Prostate gland (tissue), 2 donors: ENCODE measurements around the gene LRRC4C. TPM values are rescaled to one million over a fixed set of nuclear protein-coding genes. Genes with fewer than 3 reads are reported as not detected.

Experiments
- DNase-seq: peaks from one replicate; pipeline ENCODE4 v3.0.0-alpha.2; 2019; ENCODE audit warnings: low spot score
- H3K27ac ChIP-seq, 2 donors: fragments of 200-600 bp; sonication (generic); 2 replicates each; pipeline ENCODE4 v1.5.1; 2017 to 2019
- H3K27me3 ChIP-seq: fragments of 200-600 bp; sonication (generic); replicated peaks from 2 replicates; pipeline ENCODE4 v1.5.1; 2019; ENCODE audit not compliant: insufficient read depth
- H3K36me3 ChIP-seq, 2 donors: fragments of 200-600 bp; sonication (generic); 1 replicate in 1 of 2; 2 replicates in 1 of 2; pipeline versions ENCODE4 v1.5.1 to v1.8.1; 2017 to 2019
- H3K4me1 ChIP-seq: fragments of 200-600 bp; sonication (generic); replicated peaks from 2 replicates; pipeline ENCODE4 v1.5.1; 2019
- H3K4me3 ChIP-seq, 2 donors: fragments of 200-600 bp; sonication (generic); 2 replicates each; pipeline ENCODE4 v1.5.1; 2017 to 2019
- H3K9me3 ChIP-seq: fragments of 200-600 bp; sonication (generic); 2 replicates; pipeline ENCODE4 v1.5.1; 2017
- POLR2A ChIP-seq: fragments of 450-650 bp; IDR thresholded peaks from one replicate; pipeline ENCODE4 v1.6.1; 2016; ENCODE audit warnings: antibody characterized with exemption, mild to moderate bottlenecking
- POLR2AphosphoS5 ChIP-seq: sonication (generic); formaldehyde crosslinking; IDR thresholded peaks from one replicate; pipeline ENCODE4 v1.6.1; 2017; ENCODE audit warnings: antibody characterized with exemption
- WGBS: methylation state at CpG from one replicate; pipeline ENCODE4 v1.1.5; 2018; 5-methylcytosine and 5-hydroxymethylcytosine counted together
- intact Hi-C: fragments of 100-400 bp; cut with DNase I; formaldehyde crosslinking; loops from one replicate; pipeline ENCODE4 v1.14.2; 2022
- total RNA-seq, 2 donors: library from RNA; depleted of rRNA; stranded (reverse); fragments of >200 nt; gene quantifications; one replicate each; pipeline ENCODE4 v1.1.0, GENCODE V29; 2016
- TF ChIP-seq, protein P1 (sequence below), 4 experiments: fragments of 200-600 bp in 2 of 4; fragments of 450-650 bp in 2 of 4; sonication (generic) in 2 of 4; IDR thresholded peaks; 1 replicate in 3 of 4; 2 replicates in 1 of 4; pipeline ENCODE4 v1.5.1; 2016 to 2019; ENCODE audit warnings: antibody characterized with exemption in 4 of 4, mild to moderate bottlenecking in 2 of 4, moderate library complexity in 2 of 4

LRRC4C gene
- total RNA-seq, 2 donors from 2014 or later: 0.28 TPM; not detected in 1

- Histone ChIP-seq H3K36me3 (no peaks in the 10 kb centered on the region), H3K9me3 (no peaks in the 10 kb centered on the region), H3K4me1 (no peaks in the 10 kb centered on the region), H3K27me3 (no peaks in the 10 kb centered on the region), H3K4me3 (no peak overlapping the region), H3K27ac (no peak overlapping the region)
- WGBS: 82% methylated on average over 4 of the region's 4 CpGs
- intact Hi-C loops: no loop called here
- DNase-seq: no peak
- TF ChIP-seq POLR2AphosphoS5: no peak
- TF ChIP-seq POLR2A: no peak
- TF ChIP-seq, protein P1, sequence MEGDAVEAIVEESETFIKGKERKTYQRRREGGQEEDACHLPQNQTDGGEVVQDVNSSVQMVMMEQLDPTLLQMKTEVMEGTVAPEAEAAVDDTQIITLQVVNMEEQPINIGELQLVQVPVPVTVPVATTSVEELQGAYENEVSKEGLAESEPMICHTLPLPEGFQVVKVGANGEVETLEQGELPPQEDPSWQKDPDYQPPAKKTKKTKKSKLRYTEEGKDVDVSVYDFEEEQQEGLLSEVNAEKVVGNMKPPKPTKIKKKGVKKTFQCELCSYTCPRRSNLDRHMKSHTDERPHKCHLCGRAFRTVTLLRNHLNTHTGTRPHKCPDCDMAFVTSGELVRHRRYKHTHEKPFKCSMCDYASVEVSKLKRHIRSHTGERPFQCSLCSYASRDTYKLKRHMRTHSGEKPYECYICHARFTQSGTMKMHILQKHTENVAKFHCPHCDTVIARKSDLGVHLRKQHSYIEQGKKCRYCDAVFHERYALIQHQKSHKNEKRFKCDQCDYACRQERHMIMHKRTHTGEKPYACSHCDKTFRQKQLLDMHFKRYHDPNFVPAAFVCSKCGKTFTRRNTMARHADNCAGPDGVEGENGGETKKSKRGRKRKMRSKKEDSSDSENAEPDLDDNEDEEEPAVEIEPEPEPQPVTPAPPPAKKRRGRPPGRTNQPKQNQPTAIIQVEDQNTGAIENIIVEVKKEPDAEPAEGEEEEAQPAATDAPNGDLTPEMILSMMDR (IDR thresholded peaks at IDR 0.05): no peak
Observed at GRCh38 chr11:41309716-41310115, 149.7 kb downstream of the LRRC4C start.

GRCh38 chr11:41309111-41309522 is 150.3 kb downstream of the LRRC4C start:
- Histone ChIP-seq H3K4me3 (no peak overlapping the region), H3K4me1 (no peaks in the 10 kb centered on the region), H3K36me3 (no peaks in the 10 kb centered on the region), H3K27me3 (no peaks in the 10 kb centered on the region), H3K9me3 (no peaks in the 10 kb centered on the region), H3K27ac (no peak overlapping the region)
- no peak for DNase-seq
- no peak for TF ChIP-seq POLR2A
- TF ChIP-seq, protein P1 (IDR thresholded peaks at IDR 0.05): no peak
- TF ChIP-seq POLR2AphosphoS5: no peak
- intact Hi-C loops: no loop called here
- WGBS: 78% methylated on average over 4 of the region's 4 CpGs

DNA sequence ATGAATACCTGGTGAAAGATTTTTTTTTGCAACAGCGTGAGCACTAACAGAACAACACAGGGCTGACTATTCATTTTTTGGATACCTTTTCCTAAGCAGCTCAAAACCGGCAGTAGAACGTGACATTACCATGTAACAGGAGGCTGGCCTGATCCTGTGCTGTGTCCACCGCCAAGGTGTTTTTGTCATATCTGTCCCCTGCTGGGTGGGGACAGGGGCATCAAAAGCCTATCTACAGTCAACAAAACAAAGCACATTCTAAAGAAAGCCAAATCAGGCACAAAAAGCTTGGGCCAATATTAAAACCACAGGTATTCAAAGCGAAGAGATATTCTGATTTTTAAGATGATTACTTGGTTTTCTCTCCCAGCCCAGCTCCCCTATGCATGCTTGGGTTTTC is 151.2 kb downstream of the LRRC4C start:
- Histone ChIP-seq H3K9me3 (no peaks in the 10 kb centered on the region), H3K27me3 (no peaks in the 10 kb centered on the region), H3K4me3 (no peak overlapping the region), H3K36me3 (no peaks in the 10 kb centered on the region), H3K27ac (no peak overlapping the region), H3K4me1 (no peaks in the 10 kb centered on the region)
- intact Hi-C loops: no loop called here
- no peak for DNase-seq
- 58% methylated on average over 5 of the region's 5 CpGs for WGBS
- no peak for TF ChIP-seq POLR2A
- no peak for TF ChIP-seq POLR2AphosphoS5
- TF ChIP-seq, protein P1 (IDR thresholded peaks at IDR 0.05): no peak

DNA sequence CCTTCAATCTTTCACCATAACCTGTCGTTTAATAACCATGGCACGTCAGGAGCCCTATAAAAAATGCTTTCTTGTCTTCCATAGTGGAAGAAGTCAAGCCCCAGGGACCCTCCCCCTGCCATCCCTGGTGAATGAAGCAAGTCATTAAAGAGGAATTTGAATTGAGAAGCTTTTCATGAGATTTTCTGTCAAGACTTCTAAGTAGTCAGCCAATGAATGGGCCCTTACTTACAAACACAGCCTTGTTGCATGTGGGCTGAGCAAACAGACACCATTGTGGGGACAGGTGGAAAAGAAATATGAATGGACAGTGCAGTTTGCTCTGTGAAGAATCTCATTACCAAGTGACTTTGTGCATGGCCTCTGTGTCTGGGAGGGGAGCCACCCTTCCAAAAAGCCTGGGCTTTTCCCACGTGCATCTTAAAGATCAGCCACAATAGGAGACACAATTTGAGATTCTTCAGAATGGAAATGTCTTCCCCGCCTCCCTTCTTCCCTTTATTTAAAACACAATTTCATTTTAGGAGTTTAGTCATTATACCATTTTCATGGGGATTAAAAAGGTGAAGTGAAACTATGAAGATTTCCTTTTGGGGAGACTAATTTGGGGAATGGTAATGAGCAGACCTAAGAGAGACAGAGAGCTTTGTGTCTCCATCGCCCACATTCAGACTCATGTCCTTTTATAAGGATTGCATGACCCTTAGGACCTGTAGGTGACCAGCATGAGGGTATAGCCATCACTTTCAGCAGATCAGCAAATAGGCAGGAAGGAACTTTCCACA is 152.0 kb downstream of the LRRC4C start:
- TF ChIP-seq, protein P1 (IDR thresholded peaks at IDR 0.05): no peak
- TF ChIP-seq POLR2AphosphoS5 (no peak), POLR2A (no peak)
- H3K36me3 ChIP-seq: no peaks in the 10 kb centered on the region
- H3K9me3 ChIP-seq: no peaks in the 10 kb centered on the region
- no peak overlapping the region for H3K4me3 ChIP-seq
- no peak for DNase-seq
- H3K27me3 ChIP-seq: no peaks in the 10 kb centered on the region
- intact Hi-C loops: no loop called here
- no peak overlapping the region for H3K27ac ChIP-seq
- WGBS: 65% methylated on average over 5 of the region's 5 CpGs
- no peaks in the 10 kb centered on the region for H3K4me1 ChIP-seq

GRCh38 chr11:41306431-41306830 is 153.0 kb downstream of the LRRC4C start:
- H3K4me1 ChIP-seq: no peaks in the 10 kb centered on the region
- 92% methylated on average over 3 of the region's 3 CpGs for WGBS
- intact Hi-C loops: no loop called here
- no peaks in the 10 kb centered on the region for H3K27me3 ChIP-seq
- TF ChIP-seq POLR2A: no peak
- TF ChIP-seq, protein P1 (IDR thresholded peaks at IDR 0.05): no peak
- no peak for TF ChIP-seq POLR2AphosphoS5
- no peaks in the 10 kb centered on the region for H3K36me3 ChIP-seq
- no peak overlapping the region for H3K4me3 ChIP-seq
- no peaks in the 10 kb centered on the region for H3K9me3 ChIP-seq
- H3K27ac ChIP-seq: no peak overlapping the region
- DNase-seq: no peak
